ENCODE measurements around the gene KLHL26.

The KLHL26 gene

DNA sequence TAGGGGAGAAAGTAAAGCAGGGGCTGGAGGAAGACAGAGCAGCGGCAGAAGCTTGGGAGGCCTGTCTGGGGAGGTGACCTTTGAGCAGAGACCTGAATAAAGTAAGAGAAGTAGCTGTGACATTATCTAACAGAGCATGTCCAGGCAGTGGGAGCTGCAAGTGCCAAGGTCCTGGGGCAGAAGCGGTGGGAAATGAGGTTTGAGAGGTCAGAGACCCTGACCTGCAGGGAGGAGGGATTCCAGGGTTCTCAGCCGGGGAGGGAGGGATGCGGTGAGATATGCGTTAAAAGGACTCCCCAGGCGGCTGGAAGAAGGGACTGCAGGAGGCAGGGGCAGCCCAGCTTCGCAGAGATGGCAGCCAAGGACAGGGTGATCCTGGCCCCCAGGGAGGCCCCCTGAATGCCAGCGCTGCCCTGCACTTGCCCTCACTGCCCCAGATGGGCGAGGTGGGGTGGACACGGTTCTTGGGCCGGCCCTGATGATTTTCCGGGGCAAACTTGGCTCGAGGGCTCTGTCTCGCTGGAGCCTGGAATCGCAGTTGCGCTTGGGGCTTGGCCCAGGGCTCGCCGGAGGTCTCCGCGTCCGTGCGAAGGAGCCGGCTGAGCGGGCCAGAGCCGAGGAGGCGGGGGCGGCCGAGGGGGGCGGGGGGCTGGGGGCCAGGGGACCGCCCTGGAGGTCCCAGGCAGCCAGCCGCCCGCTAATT is 33.4 kb upstream of the KLHL26 start:
- H2BK12ac ChIP-seq (ENCODE audit: low read length) = no peak overlapping the region
- H2BK120ac ChIP-seq (ENCODE audit: low read depth, low read length) = no peak overlapping the region
- no peak for DNase-seq (ENCODE audit: low spot score)
- no peak overlapping the region for H2BK15ac ChIP-seq (ENCODE audit: low read length)
- H3K36me3 ChIP-seq (replicated peaks in 1 of 2; ENCODE audit: control insufficient read depth in 2 of 2, insufficient read depth in 2 of 2, low read length in 2 of 2) = no peaks in the 10 kb centered on the region
- no peak overlapping the region for H2AK5ac ChIP-seq (ENCODE audit: low read depth, low read length)
- peaks cover 16 to 22% of the 10 kb centered on the region in 2 donors for H3K4me1 ChIP-seq (ENCODE audit: control insufficient read depth in 2 of 2, insufficient read depth in 1 of 2, low read depth in 1 of 2, low read length in 2 of 2)
- H3K4ac ChIP-seq (ENCODE audit: low read length) = no peak overlapping the region
- H3K9me3 ChIP-seq (replicated peaks in 1 of 2; ENCODE audit: control insufficient read depth in 2 of 2, insufficient read depth in 1 of 2, low read depth in 1 of 2, low read length in 2 of 2) = no peaks in the 10 kb centered on the region
- no CpG with 5 or more reads among the region's 32 CpGs for WGBS, 2 donors (ENCODE audit: extremely low coverage in 2 of 2, insufficient read length in 2 of 2, insufficient replicate concordance in 1 of 2)
- H3K79me1 ChIP-seq (ENCODE audit: low read depth, low read length) = no peaks in the 10 kb centered on the region
- H4K91ac ChIP-seq (ENCODE audit: low read depth, low read length, poor library complexity) = no peak overlapping the region
- H3K9ac ChIP-seq (ENCODE audit: low read depth, low read length, poor library complexity) = peak overlapping the region; percentile 51
- H4K8ac ChIP-seq (ENCODE audit: low read depth, low read length) = no peak overlapping the region
- no peak overlapping the region for H3K4me3 ChIP-seq (ENCODE audit: low read length in 2 of 2)
- no peak overlapping the region for H3K27ac ChIP-seq (replicated peaks; ENCODE audit: low read length)
- H3K23ac ChIP-seq (ENCODE audit: low read depth, low read length, poor library complexity) = no peak overlapping the region
- H3K18ac ChIP-seq (ENCODE audit: low read length) = peak overlapping the region; percentile 93
- H3K4me2 ChIP-seq (ENCODE audit: insufficient read depth, low read length, poor library complexity, severe bottlenecking) = peak overlapping the region; percentile 70
- peak overlapping the region; percentile 68 for H2AFZ ChIP-seq (ENCODE audit: low read length)
- H3K27me3 ChIP-seq (ENCODE audit: control insufficient read depth in 3 of 3, insufficient read depth in 3 of 3, low read depth in 1 of 3, low read length in 3 of 3) = peaks cover 34 to 80% (median 67%) of the 10 kb centered on the region in 3 experiments
- H2BK5ac ChIP-seq (ENCODE audit: low read length) = no peak overlapping the region
- no peak overlapping the region for H3K14ac ChIP-seq (ENCODE audit: low read length)

DNA sequence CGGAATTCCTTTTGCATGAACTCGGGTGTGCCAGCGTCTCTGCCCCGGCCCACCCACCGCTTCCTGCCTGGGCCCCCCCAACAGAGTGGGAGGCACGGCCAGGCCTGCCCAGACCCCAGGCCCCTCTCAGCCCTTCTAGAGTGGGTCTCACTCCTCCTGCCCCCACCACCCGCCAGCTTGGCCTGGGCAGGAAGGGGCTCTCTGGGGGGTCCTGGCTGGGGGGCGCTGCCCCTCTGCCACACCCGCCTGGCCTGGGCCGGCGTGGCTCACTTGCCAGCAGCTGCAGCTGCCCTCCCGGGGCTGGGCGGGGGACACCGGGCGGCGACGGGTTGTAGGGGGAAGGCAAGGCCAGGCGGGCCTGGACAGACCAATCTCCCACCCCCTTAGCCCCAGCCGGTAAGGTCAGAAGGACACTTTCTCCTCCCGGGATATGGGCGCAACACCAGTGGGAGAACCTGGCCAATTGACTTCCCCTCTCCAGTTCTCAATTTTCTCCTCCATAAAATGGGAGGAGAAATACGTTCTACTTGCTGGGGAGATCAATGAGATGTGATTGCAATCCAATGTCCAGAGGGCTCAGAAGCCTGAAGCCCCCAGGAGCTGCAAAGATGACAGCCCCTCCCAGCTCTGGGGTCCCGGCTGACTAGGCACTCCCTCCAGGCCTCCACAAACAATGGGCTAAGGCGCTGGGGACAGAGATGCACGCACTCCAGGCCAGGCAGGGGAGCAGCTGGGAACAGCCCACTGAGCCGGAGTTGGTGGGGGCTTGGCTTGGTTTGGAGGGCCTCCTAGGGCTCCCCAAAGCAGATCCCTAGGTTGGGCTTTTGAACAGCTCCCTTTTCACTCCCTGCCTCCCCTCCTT is 32.6 kb upstream of the KLHL26 start:
- no peak overlapping the region for H3K4me3 ChIP-seq (ENCODE audit: low read length in 2 of 2)

DNA sequence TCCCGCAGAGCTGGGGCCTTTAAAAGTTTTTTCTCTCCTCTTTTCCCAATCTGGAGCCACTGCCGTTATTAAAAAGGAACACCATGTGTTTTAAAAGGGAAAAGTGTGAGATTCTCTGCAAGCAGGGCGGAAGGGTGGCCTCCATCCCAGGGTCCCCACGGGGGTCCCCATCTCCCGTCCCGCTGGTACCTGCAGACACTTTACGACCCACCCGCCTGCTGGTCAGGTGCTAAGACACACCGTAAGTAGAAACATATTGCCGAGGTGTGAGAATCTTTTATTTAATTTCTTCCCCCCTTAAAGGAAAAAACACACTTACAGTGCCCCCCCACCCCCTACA is 32.0 kb upstream of the KLHL26 start:
- H4K91ac ChIP-seq (ENCODE audit: low read depth, low read length, poor library complexity) = no peak overlapping the region
- H3K27ac ChIP-seq (replicated peaks; ENCODE audit: low read length) = no peak overlapping the region
- H2AK5ac ChIP-seq (ENCODE audit: low read depth, low read length) = peak overlapping the region; percentile 81
- H3K23ac ChIP-seq (ENCODE audit: low read depth, low read length, poor library complexity) = no peak overlapping the region
- H3K18ac ChIP-seq (ENCODE audit: low read length) = no peak overlapping the region
- H2AFZ ChIP-seq (ENCODE audit: low read length) = no peak overlapping the region
- H3K79me1 ChIP-seq (ENCODE audit: low read depth, low read length) = no peaks in the 10 kb centered on the region
- H3K9me3 ChIP-seq (replicated peaks in 1 of 2; ENCODE audit: control insufficient read depth in 2 of 2, insufficient read depth in 1 of 2, low read depth in 1 of 2, low read length in 2 of 2) = no peaks in the 10 kb centered on the region
- no peak overlapping the region for H2BK15ac ChIP-seq (ENCODE audit: low read length)
- no peak overlapping the region for H3K14ac ChIP-seq (ENCODE audit: low read length)
- H2BK12ac ChIP-seq (ENCODE audit: low read length) = no peak overlapping the region
- H3K9ac ChIP-seq (ENCODE audit: low read depth, low read length, poor library complexity) = no peak overlapping the region
- no peak for DNase-seq (ENCODE audit: low spot score)
- H3K4ac ChIP-seq (ENCODE audit: low read length) = no peak overlapping the region
- no CpG with 5 or more reads among the region's 10 CpGs for WGBS, 2 donors (ENCODE audit: extremely low coverage in 2 of 2, insufficient read length in 2 of 2, insufficient replicate concordance in 1 of 2)
- H2BK5ac ChIP-seq (ENCODE audit: low read length) = no peak overlapping the region
- no peaks in the 10 kb centered on the region for H3K36me3 ChIP-seq (replicated peaks in 1 of 2; ENCODE audit: control insufficient read depth in 2 of 2, insufficient read depth in 2 of 2, low read length in 2 of 2)
- no peak overlapping the region for H3K4me3 ChIP-seq (ENCODE audit: low read length in 2 of 2)
- H3K4me1 ChIP-seq (ENCODE audit: control insufficient read depth in 2 of 2, insufficient read depth in 1 of 2, low read depth in 1 of 2, low read length in 2 of 2) = peaks cover 14 to 25% of the 10 kb centered on the region in 2 donors
- no peak overlapping the region for H3K4me2 ChIP-seq (ENCODE audit: insufficient read depth, low read length, poor library complexity, severe bottlenecking)
- no peak overlapping the region for H2BK120ac ChIP-seq (ENCODE audit: low read depth, low read length)
- H4K8ac ChIP-seq (ENCODE audit: low read depth, low read length) = no peak overlapping the region
- H3K27me3 ChIP-seq (ENCODE audit: control insufficient read depth in 3 of 3, insufficient read depth in 3 of 3, low read depth in 1 of 3, low read length in 3 of 3) = peaks cover 43 to 87% (median 81%) of the 10 kb centered on the region in 3 experiments

More for the DNA sequence above, 32.6 kb upstream of the KLHL26 start:
- Histone ChIP-seq H3K9me3 (replicated peaks in 1 of 2; ENCODE audit: control insufficient read depth in 2 of 2, insufficient read depth in 1 of 2, low read depth in 1 of 2, low read length in 2 of 2) (no peaks in the 10 kb centered on the region), H3K27me3 (ENCODE audit: control insufficient read depth in 3 of 3, insufficient read depth in 3 of 3, low read depth in 1 of 3, low read length in 3 of 3) (peaks cover 39 to 85% (median 75%) of the 10 kb centered on the region in 3 experiments), H2BK12ac (ENCODE audit: low read length) (peak overlapping the region; percentile 12), H4K91ac (ENCODE audit: low read depth, low read length, poor library complexity) (no peak overlapping the region), H3K4ac (ENCODE audit: low read length) (no peak overlapping the region), H2BK120ac (ENCODE audit: low read depth, low read length) (no peak overlapping the region), H3K4me2 (ENCODE audit: insufficient read depth, low read length, poor library complexity, severe bottlenecking) (peak overlapping the region; percentile 45), H3K14ac (ENCODE audit: low read length) (peak overlapping the region; percentile 31), H2BK15ac (ENCODE audit: low read length) (no peak overlapping the region), H3K23ac (ENCODE audit: low read depth, low read length, poor library complexity) (no peak overlapping the region), H4K8ac (ENCODE audit: low read depth, low read length) (no peak overlapping the region), H3K27ac (replicated peaks; ENCODE audit: low read length) (no peak overlapping the region), H3K9ac (ENCODE audit: low read depth, low read length, poor library complexity) (peak overlapping the region; percentile 30), H2AFZ (ENCODE audit: low read length) (no peak overlapping the region), H3K18ac (ENCODE audit: low read length) (peak overlapping the region; percentile 94), H2BK5ac (ENCODE audit: low read length) (no peak overlapping the region), H3K79me1 (ENCODE audit: low read depth, low read length) (no peaks in the 10 kb centered on the region), H2AK5ac (ENCODE audit: low read depth, low read length) (peak overlapping the region; percentile 54), H3K4me1 (ENCODE audit: control insufficient read depth in 2 of 2, insufficient read depth in 1 of 2, low read depth in 1 of 2, low read length in 2 of 2) (peaks cover 14 to 22% of the 10 kb centered on the region in 2 donors), H3K36me3 (replicated peaks in 1 of 2; ENCODE audit: control insufficient read depth in 2 of 2, insufficient read depth in 2 of 2, low read length in 2 of 2) (no peaks in the 10 kb centered on the region)
- DNase-seq (ENCODE audit: low spot score) = no peak
- WGBS, 2 donors (ENCODE audit: extremely low coverage in 2 of 2, insufficient read length in 2 of 2, insufficient replicate concordance in 1 of 2) = no CpG with 5 or more reads among the region's 26 CpGs

- Histone ChIP-seq H3K9ac (ENCODE audit: low read depth, low read length, poor library complexity) (no peak overlapping the region), H2AK5ac (ENCODE audit: low read depth, low read length) (peak overlapping the region; percentile 81), H2BK15ac (ENCODE audit: low read length) (peak overlapping the region; percentile 91), H3K27me3 (ENCODE audit: control insufficient read depth in 3 of 3, insufficient read depth in 3 of 3, low read depth in 1 of 3, low read length in 3 of 3) (peaks cover 47 to 90% (median 85%) of the 10 kb centered on the region in 3 experiments), H4K91ac (ENCODE audit: low read depth, low read length, poor library complexity) (no peak overlapping the region), H3K18ac (ENCODE audit: low read length) (peak overlapping the region; percentile 71), H3K4ac (ENCODE audit: low read length) (no peak overlapping the region), H2AFZ (ENCODE audit: low read length) (no peak overlapping the region), H4K8ac (ENCODE audit: low read depth, low read length) (peak overlapping the region; percentile 82), H3K23ac (ENCODE audit: low read depth, low read length, poor library complexity) (peak overlapping the region; percentile 91), H3K4me1 (ENCODE audit: control insufficient read depth in 2 of 2, insufficient read depth in 1 of 2, low read depth in 1 of 2, low read length in 2 of 2) (peaks cover 14 to 28% of the 10 kb centered on the region in 2 donors), H2BK120ac (ENCODE audit: low read depth, low read length) (no peak overlapping the region), H3K14ac (ENCODE audit: low read length) (peak overlapping the region; percentile 94), H3K79me1 (ENCODE audit: low read depth, low read length) (no peaks in the 10 kb centered on the region), H3K4me3 (ENCODE audit: low read length in 2 of 2) (no peak overlapping the region), H3K36me3 (replicated peaks in 1 of 2; ENCODE audit: control insufficient read depth in 2 of 2, insufficient read depth in 2 of 2, low read length in 2 of 2) (no peaks in the 10 kb centered on the region), H2BK5ac (ENCODE audit: low read length) (peak overlapping the region; percentile 66), H3K9me3 (replicated peaks in 1 of 2; ENCODE audit: control insufficient read depth in 2 of 2, insufficient read depth in 1 of 2, low read depth in 1 of 2, low read length in 2 of 2) (no peaks in the 10 kb centered on the region), H2BK12ac (ENCODE audit: low read length) (peak overlapping the region; percentile 73), H3K4me2 (ENCODE audit: insufficient read depth, low read length, poor library complexity, severe bottlenecking) (no peak overlapping the region), H3K27ac (replicated peaks; ENCODE audit: low read length) (no peak overlapping the region)
- no CpG with 5 or more reads among the region's 17 CpGs for WGBS, 2 donors (ENCODE audit: extremely low coverage in 2 of 2, insufficient read length in 2 of 2, insufficient replicate concordance in 1 of 2)
- no peak for DNase-seq (ENCODE audit: low spot score)
These were observed 31.7 kb upstream of the KLHL26 start for GRCh38 chr19:18605196-18605545.

Measured in neuronal stem cell (in vitro differentiated cells).